PFSK-1 (cell line): ENCODE data around the gene TNFRSF4.

ENCODE experiments used
- FOXP2 ChIP-seq: optimal IDR thresholded peaks from 2 replicates; pipeline ENCODE3; 2011; ENCODE audit warnings: borderline replicate concordance, control low read depth, inconsistent platforms; ENCODE audit not compliant: insufficient read depth; ENCODE audit errors: extremely low read length, extremely low read depth
- POLR2AphosphoS5 ChIP-seq: IDR thresholded peaks from 2 replicates; pipeline ENCODE4 v1.6.1; 2012; ENCODE audit warnings: low read depth, mild to moderate bottlenecking, control low read depth, low read length, moderate library complexity
- REST ChIP-seq, 2 experiments: IDR thresholded peaks; 2 replicates each; pipeline versions ENCODE4 v1.6.1 to v1.8.0; 2011 to 2012; ENCODE audit warnings: low read depth in 2 of 2, low read length in 2 of 2, control low read depth in 1 of 2, inconsistent platforms in 1 of 2, mild to moderate bottlenecking in 1 of 2, moderate library complexity in 1 of 2; ENCODE audit not compliant: insufficient read depth in 1 of 2
- SIN3A ChIP-seq: IDR thresholded peaks from 2 replicates; pipeline ENCODE4 v1.6.1; 2012; ENCODE audit warnings: mild to moderate bottlenecking, low read length, moderate library complexity, borderline replicate concordance; ENCODE audit not compliant: insufficient read depth
- TAF1 ChIP-seq: IDR thresholded peaks from 2 replicates; pipeline ENCODE4 v1.6.1; 2012; ENCODE audit warnings: low read length, control low read depth, borderline replicate concordance; ENCODE audit not compliant: insufficient read depth

GRCh38 chr1:1217621-1218523, 3.9 kb upstream of the TNFRSF4 start:
- TF ChIP-seq POLR2AphosphoS5 (no peak), REST (IDR thresholded peaks at IDR 0.05; ENCODE audit: insufficient read depth in 1 of 2, low read depth in 2 of 2, low read length in 2 of 2) (no peak), TAF1 (no peak), FOXP2 (no peak), SIN3A (no peak)
